ENCODE results near the gene SEC14L1.

SEC14L1 gene

GRCh38 chr17:77194179-77194578 lies 53.4 kb downstream of the SEC14L1 start:
- no peak for DNase-seq

- no peak for DNase-seq
Observed at GRCh38 chr17:77196251-77196650, 55.5 kb downstream of the SEC14L1 start.

GRCh38 chr17:77197115-77197514 lies 56.3 kb downstream of the SEC14L1 start:
- DNase-seq, result no peak

GRCh38 chr17:77200711-77201110 lies 59.9 kb downstream of the SEC14L1 start:
- no peak for DNase-seq

GRCh38 chr17:77203436-77203835 lies 62.7 kb downstream of the SEC14L1 start:
- DNase-seq, result no peak

GRCh38 chr17:77203846-77204245 lies 63.1 kb downstream of the SEC14L1 start:
- no peak for DNase-seq

GRCh38 chr17:77204536-77204935 lies 63.8 kb downstream of the SEC14L1 start:
- no peak for DNase-seq

GRCh38 chr17:77205396-77206125 lies 64.8 kb downstream of the SEC14L1 start:
- no peak for DNase-seq

- DNase-seq, result no peak
Observed at GRCh38 chr17:77206158-77206956, 65.6 kb downstream of the SEC14L1 start.

GRCh38 chr17:77207689-77208216 lies 67.0 kb downstream of the SEC14L1 start:
- DNase-seq, result no peak

GRCh38 chr17:77208217-77208808 lies 67.5 kb downstream of the SEC14L1 start:
- DNase-seq, result no peak

- no peak for DNase-seq
Observed at GRCh38 chr17:77208856-77209255, 68.1 kb downstream of the SEC14L1 start.

- DNase-seq, result no peak
Observed at GRCh38 chr17:77209330-77209748, 68.6 kb downstream of the SEC14L1 start.

- no peak for DNase-seq
Observed at GRCh38 chr17:77210331-77210730, 69.6 kb downstream of the SEC14L1 start.

- no peak for DNase-seq
Observed at GRCh38 chr17:77210946-77211541, 70.3 kb downstream of the SEC14L1 start.

- no peak for DNase-seq
Observed at GRCh38 chr17:77211681-77212080, 70.9 kb downstream of the SEC14L1 start.

- no peak for DNase-seq
Observed at GRCh38 chr17:77212081-77212832, 71.5 kb downstream of the SEC14L1 start.

- DNase-seq, result no peak
Observed at GRCh38 chr17:77212833-77213777, 72.3 kb downstream of the SEC14L1 start.

- no peak for DNase-seq
Observed at GRCh38 chr17:77213778-77214132, 73.0 kb downstream of the SEC14L1 start.

- no peak for DNase-seq
Observed at GRCh38 chr17:77214328-77214727, 73.6 kb downstream of the SEC14L1 start.

- peak; percentile 27 to 34 for DNase-seq
Observed at GRCh38 chr17:77214743-77215142, 74.0 kb downstream of the SEC14L1 start.
